Heart left ventricle (tissue), 13 donors: ENCODE measurements around the gene TMEM167B.

Source experiments
- POLR2A ChIP-seq, 2 donors: fragments of 450-650 bp; IDR thresholded peaks; one replicate each; pipeline ENCODE4 v1.6.1; 2017; ENCODE audit warnings: antibody characterized with exemption in 2 of 2, mild to moderate bottlenecking in 2 of 2, moderate library complexity in 2 of 2
- TF ChIP-seq, protein P1 (sequence below), 12 donors: fragments of 200-600 bp; sonication (generic) in 4 of 12; IDR thresholded peaks; one replicate each; pipeline versions ENCODE4 v1.5.0 to v1.8.0; 2018 to 2022; ENCODE audit warnings: antibody characterized with exemption in 12 of 12, mild to moderate bottlenecking in 5 of 12
- donor health status: ischemic (EF 13 %, LVEDD 7.1; RV severe dilation, severe dysfunction).
- donor health status: DM: no; HTN: yes; CAD: no.
- donor health status: DM: no; HTN: no; CAD: no.
- donor health status: ischemic (EF 25% LVEDD 6.9; RV normal size, moderate dysfunction).
- donor health status: ischemic (EF 25% LVEDD 5.7; RV mildly dilated, moderate dysfunction).
- donor health status: ischemic (EF 35%, LVEDD 5.7; RV mildly dilated, moderate dysfunction).
- donor health status: nonischemic (EF 11% LVEDD 7.7; RV severe dilation, severe dysfunction).
- donor health status: DM: yes; HTN: yes; CAD: no.
- donor health status: PGD.
- donor health status: ischemic (EF 29% LVEDD 5.4; RV normal size, mild dysfunction).
- donor health status: nonischemic (EF 23%, LVEDD 6.1; RV moderate dilation, normal function).

GRCh38 chr1:109109906-109110305 lies 19.3 kb downstream of the TMEM167B start:
- TF ChIP-seq, protein P1, sequence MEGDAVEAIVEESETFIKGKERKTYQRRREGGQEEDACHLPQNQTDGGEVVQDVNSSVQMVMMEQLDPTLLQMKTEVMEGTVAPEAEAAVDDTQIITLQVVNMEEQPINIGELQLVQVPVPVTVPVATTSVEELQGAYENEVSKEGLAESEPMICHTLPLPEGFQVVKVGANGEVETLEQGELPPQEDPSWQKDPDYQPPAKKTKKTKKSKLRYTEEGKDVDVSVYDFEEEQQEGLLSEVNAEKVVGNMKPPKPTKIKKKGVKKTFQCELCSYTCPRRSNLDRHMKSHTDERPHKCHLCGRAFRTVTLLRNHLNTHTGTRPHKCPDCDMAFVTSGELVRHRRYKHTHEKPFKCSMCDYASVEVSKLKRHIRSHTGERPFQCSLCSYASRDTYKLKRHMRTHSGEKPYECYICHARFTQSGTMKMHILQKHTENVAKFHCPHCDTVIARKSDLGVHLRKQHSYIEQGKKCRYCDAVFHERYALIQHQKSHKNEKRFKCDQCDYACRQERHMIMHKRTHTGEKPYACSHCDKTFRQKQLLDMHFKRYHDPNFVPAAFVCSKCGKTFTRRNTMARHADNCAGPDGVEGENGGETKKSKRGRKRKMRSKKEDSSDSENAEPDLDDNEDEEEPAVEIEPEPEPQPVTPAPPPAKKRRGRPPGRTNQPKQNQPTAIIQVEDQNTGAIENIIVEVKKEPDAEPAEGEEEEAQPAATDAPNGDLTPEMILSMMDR (IDR thresholded peaks at IDR 0.05), result no peak
- TF ChIP-seq POLR2A (IDR thresholded peaks at IDR 0.05), result no peak
